Activated CD4-positive, alpha-beta T cell treated with anti-CD3 and anti-CD28 coated beads, Interleukin-2, amount 50 U/mL, for 48 hours (primary cell): Measurements from ENCODE around the gene RAB26.

Experiments
- DNase-seq, 2 experiments: peaks; one replicate each; pipeline ENCODE4 v3.0.0-alpha.2; 2020

Gene RAB26

DNA sequence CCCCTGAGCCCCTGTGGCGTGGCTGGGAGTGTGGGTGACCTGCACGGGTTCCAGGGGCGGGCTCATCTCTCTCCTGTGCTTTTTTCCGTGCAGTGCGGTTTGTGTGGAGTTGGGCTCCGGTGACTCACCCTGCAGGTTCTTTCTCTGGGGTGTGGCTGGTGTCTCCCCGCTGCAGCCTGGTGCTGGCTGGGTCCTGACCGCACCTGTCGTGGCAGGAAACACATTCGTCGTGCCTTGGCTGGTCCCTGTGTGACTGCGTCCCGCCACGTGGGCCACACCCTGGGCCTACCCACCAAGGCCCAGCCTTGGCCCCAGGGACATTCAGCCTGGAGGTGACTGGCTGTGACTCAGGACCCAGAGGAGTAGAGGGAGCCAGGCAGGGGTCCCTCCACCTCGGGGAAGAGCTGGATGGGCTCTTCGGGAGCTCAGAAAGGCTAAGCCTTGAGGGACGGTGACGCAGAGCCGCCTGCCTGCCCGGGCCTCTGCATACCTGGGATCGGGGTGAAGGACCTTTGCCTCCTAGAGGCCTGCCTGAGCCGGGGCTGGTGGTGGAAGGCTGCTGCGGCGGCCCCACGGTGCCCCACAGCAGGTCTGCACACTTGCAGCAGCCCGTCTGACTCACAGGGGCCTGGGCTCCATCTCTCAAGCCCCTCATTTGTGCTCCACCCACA, 14.9 kb downstream of the RAB26 start:
- DNase-seq, result peak in 1 of 2 experiments; percentile 12

DNA sequence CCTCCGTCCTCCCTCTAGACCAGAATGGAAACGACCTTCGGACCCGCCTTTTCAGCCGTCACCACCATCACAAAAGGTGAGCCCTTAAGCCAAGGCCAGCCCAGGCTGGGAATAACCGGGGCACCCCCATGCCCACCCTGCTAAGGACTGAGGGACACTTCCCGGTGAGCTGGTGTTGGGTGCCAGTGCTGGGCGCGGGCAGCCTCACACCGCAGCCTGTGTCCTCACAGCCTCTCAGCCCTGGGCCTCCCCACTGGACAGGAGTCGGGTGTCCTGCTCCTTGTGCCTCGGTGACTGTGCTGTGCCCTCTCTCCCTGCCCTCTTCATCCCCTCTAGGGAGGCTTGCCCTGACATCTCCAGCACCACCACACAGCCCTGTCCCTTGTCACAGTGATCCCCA, 17.4 kb downstream of the RAB26 start:
- no peak for DNase-seq

DNA sequence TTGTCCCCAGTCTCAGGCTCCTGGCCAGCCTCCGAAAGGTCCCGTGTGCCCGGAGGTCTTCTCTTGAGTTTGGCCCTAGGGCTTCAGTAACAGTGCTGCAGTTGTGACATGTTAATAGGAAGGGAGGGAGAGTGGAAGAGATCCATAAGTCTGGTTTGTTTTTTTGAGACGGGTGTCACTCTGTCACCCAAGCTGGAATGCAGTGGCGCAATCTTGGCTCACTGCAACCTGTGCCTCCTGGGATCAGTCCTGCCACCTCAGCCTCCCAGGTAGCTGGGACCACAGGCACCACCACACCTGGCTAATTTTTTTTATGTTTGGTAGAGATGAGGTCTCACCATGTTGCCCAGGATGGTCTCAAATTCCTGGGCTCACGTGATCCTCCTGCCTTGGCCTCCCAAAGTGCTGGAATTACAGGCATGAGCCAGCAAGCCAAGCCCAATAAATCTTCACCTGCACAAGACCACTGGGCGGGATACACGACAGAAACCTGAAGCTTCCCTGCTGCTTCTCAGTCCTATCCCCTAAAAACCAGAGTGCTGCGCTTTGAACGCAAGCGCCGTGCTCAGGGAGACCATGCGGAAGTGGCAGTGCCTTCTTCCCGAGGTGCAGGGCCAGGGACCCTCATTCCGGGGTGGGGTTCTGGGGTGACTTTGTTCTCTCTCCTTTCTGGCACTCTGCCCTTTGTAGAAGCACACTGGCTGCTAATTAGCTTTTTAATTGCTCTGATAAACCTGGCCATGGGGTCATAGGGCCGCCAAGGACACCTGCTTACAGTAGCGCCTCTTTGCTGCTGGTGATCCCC, 18.0 kb downstream of the RAB26 start:
- DNase-seq, result no peak

DNA sequence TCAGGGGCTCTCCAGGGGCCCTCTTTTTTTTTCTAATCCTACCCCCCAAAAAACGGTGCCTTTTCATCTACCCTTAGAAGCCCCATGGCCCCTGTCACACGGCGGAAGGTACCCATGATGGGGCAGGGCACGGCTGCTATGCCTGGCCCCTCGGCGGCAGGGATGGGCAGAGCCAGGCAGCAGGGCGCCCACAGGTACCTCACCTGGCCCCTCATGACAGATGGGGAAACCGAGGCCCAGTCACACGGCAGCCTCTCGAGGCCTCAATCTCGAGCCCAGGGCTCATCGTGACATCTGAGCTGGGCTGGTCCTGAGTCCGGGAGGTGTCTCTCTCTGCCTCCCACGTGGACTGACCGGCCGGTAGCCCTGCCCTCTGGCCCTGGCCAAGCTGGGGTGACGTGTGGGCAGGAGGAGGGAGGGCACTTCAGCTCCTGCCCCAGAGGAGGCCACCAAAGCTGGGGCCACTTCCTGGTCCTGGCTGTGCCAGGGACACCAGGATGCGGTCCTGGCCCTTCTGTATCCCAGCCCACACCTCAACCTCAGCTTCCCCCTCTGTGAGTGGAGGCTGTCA, 18.7 kb downstream of the RAB26 start:
- no peak for DNase-seq

DNA sequence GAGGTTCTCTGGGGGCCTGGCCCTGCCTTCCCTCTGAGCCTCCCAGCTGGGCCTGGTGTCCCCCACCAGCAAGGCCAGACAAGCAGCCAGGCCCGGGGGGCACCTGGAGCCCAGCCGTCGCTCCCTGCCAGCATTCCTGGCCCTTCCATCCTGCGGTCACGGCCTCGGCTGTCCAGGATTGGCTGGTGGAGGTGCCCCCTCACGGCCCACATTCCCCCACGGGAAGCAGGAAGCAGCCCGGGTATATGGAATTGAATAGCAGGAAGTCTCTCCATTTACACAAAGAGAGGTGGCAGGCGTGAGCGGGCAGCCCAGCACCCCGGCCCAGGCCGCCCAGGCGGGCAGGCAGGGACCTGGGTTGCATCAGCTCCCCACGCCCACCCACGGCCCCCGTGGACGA, 21.7 kb downstream of the RAB26 start:
- DNase-seq, result no peak

DNA sequence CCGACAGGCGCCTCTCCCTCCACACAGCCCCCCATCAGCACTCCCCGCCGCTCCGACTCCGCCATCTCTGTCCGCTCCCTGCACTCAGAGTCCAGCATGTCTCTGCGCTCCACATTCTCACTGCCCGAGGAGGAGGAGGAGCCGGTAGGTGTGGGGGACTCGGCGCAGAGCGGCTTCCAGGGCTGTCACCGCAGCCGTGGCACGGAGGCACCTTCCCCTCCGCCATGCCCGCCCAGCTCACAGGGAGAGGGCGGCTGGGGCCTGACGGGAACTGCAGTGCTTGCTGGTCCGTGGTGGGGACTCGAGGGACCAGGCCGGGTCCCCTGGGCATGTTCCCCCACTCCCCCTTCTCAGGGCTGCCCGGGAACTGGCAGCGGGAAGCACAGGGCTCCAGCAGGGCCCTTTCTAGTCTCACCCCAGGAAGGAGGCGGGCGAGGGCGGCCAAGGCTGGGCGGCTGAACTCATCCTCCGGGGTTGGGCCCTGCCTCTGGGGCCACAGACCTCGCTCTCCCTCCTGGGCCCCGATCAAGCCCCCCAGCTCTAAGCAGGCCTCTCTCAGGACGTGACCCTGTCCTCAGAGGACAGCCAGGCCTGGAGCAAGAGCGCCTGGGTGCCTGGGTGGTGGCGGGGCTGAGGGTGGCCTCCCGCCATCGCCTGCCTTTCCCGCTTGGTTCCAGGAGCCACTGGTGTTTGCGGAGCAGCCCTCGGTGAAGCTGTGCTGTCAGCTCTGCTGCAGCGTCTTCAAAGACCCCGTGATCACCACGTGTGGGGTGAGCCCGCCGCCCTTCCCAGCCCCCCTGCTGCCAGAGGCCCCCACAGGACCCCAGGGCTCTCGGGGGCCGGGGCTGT, 22.4 kb downstream of the RAB26 start:
- no peak for DNase-seq

DNA sequence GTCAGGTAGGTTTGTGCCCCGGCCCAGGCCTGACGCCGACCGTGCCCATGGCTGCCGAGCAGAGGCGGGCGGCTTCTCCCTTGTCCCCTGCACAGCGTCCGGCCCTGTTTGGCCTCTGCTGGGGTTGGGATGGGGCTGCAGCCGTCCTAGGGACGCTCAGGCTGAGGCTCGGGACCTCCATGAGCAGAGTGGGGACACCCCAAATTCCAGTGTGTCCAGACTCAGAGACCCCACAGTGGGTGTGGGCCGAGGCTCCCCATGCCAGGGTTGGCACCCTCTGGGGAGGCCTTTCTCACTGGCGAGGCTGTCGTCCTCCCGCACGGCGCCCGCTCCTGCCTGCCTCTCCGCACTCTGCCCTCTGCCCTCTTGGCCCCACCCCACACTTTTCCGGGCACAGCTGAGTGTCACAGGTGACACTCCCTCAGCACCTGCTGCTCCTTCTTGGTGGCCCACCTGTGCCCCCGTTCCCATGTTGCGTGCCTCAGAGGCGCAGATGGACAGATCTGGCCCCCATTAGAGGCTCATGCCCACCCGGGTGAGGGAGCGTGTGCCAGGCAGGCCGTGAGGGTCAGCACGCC, 23.3 kb downstream of the RAB26 start:
- DNase-seq, result no peak

DNA sequence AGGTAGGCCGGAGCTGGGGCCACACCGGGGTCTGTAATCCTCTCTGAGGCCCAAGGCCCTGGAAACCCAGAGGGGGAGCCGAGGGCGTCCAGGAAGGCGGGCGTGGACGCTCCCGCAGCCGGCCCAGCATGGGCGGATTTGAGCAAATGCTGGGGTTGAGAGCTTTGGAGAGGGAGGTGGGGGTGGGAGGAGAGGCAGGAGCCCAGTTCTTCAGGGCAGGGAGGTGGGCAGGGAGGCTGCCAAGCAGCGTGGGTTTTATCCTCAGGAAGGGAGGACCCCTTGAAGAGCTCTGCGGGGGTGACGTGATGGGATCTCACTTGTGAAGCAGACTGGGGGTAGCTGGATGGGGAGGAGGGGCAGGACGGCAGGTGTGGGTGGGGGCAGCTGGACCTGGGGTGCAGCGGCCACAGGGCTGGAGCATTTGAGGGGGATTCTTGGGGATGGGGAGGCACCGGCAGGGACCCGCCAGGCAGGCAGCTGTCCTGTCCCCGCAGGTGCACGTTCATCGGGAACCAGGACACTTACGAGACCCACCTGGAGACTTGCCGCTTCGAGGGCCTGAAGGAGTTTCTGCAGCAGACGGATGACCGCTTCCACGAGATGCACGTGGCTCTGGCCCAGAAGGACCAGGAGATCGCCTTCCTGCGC, 24.4 kb downstream of the RAB26 start:
- DNase-seq, result no peak

DNA sequence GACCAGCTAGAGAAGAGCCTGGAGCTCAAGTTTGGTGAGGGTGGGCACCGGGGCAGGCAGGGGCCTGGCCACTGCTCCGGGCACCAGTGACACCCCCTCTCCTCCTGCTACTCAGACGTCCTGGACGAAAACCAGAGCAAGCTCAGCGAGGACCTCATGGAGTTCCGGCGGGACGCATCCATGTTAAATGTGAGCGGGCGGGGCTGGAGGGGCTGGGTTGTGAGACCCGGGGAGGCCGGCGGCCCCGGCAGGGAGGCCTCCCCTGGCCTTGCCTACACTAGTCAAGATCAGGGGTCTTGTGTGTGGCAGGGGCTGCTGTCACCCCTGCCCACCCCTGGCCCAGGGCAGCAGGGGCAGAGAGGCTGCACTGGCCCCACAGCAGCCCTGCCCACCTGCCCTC, 24.9 kb downstream of the RAB26 start:
- no peak for DNase-seq

DNA sequence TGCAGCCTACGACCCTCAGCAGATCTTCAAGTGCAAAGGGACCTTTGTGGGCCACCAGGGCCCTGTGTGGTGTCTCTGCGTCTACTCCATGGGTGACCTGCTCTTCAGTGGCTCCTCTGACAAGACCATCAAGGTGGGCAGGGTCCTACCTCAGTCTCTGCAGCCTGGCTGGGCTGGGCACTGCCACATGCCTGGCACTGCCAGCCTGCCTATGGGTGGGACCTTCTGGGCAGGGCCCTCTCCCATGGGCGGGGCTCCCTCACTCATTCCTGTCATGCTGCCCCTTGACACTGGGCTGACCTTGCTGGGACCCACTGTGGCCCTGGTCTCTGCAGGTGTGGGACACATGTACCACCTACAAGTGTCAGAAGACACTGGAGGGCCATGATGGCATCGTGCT, 25.5 kb downstream of the RAB26 start:
- no peak for DNase-seq

DNA sequence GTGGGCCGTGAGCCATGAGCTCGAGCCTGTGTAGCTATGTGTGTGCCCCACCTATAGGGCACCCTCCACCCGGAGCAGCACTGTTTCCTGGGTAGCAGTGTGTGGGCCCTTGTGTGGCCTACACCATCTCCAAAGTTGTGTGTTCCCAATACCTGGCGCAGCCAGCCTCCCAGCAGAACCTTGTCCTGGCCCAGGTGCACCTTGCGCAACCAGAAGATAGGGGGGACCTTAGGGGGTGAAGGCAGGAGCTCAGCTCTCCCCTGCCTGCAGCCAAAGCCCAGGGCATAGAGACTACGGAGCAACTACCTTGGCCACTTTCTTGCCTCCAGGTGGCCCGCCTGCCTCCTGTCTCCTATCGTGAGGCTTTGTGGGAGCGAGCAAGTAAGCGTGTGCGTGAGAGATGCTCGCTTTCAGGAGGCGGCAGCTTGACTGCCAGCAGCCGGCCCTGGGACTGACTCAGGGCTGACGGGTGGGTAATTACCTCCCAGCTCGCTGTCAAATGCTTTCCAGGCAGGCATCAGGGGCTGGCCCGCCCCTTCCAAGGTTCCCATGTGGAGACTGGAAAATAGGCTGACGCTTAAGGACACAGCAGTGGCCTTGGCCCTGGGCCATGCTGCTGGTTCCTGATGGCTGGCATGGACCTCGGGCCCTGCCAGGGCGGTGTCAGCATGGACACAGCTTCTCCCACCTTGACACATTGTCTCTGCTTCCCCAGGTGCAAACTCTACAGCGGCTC, 26.1 kb downstream of the RAB26 start:
- DNase-seq, result no peak

DNA sequence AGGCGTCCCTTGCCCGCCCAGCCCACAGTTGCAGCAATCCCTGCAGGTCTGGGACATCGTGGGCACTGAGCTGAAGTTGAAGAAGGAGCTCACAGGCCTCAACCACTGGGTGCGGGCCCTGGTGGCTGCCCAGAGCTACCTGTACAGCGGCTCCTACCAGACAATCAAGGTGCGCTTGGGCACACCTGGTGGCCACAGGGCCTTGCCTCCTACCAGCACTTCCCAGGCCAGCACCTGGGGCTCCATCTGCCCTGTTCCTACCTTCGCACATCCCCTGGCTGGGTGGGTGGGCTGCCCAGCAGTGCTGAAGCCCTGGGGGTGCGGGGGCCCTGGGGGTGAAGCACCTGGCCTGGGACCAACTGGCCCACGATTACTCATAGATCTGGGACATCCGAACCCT, 27.0 kb downstream of the RAB26 start:
- no peak for DNase-seq

DNA sequence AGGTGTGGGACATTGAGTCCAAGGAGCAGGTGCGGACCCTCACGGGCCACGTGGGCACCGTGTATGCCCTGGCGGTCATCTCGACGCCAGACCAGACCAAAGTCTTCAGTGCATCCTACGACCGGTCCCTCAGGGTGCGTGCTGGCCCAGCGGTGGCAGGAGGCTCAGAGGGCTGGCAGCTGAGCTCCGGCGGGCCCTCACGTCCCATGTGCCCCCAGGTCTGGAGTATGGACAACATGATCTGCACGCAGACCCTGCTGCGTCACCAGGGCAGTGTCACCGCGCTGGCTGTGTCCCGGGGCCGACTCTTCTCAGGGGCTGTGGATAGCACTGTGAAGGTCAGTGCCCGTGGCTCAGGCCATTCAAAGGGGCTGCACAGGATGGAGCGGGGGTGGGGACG, 27.6 kb downstream of the RAB26 start:
- DNase-seq, result no peak

DNA sequence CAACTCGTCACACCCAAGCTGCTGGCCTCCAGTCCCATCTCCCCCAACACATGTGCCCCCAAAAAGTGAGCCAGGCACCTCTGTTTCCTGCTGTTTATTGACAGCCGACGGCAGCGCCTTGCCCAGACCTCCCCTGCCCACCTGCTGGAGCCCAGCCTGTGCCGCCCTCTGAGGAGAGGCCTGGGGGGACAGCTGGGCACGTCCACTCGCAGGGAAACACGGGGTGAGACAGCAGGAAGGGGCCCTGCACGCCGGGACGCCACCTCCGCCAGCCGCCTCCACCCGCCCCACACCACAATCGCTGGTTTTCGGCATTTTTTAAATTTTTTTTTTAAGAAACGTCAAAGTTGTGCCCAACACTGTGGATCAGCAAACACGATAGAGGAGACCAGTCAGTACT, 28.7 kb downstream of the RAB26 start:
- no peak for DNase-seq

DNA sequence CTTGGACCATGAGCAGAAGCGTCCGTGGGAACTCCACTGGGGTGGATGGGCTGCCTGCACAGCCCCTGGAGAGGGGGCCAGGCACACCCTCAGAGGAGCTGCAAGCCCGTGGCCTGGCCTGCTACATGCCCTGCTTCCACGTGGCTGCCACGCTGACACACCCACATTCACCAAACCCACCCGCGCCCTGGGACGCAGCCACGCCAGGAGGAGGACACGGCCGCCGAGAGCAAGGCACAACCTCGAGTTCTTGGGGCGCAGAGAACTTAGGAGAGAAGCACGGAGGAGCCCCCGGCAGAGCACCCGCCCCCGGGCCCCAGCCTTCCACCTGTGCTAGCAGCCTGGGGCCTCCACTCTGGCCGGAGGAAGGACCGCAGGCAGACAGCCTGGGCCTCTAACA, 29.1 kb downstream of the RAB26 start:
- no peak for DNase-seq

DNA sequence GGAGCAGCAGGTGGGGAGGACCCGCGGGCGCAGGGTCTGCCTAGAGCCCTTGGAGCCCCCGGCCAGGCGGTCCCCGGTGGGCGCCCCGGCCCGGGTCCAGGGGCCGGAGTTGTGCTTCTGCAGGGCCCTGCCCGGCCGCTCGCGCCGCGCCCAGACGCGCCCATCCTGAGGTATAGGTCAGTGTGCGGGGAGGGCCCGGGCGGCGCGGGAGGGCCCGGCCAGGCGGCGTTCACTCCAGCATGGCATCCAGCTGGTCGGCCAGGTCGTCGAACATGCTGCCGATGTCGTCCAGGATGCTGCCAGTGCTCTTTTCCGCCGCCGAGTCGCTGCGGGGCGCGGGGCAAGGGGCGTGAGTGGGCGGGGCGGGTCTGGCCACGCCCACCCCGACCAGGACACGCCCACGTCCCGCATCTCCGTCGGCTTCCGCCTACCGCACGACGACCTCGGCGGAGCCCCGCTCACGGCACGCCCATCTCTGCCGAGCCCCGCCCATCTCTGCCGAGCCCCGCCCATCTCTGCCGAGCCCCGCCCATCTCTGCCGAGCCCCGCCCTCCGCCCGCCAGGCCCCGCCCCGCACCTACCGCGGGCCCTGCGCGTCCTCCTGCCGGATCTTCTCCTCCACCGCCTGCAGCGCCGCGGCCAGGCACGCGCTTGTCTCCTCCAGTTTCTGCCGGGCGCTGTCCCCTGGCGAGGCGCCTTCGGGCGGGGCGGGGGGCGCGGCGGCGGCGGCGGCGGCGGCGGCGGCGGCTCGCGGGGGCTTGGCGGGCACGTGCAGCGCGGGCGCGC, 30.1 kb downstream of the RAB26 start:
- peak; percentile 15 to 30 for DNase-seq

DNA sequence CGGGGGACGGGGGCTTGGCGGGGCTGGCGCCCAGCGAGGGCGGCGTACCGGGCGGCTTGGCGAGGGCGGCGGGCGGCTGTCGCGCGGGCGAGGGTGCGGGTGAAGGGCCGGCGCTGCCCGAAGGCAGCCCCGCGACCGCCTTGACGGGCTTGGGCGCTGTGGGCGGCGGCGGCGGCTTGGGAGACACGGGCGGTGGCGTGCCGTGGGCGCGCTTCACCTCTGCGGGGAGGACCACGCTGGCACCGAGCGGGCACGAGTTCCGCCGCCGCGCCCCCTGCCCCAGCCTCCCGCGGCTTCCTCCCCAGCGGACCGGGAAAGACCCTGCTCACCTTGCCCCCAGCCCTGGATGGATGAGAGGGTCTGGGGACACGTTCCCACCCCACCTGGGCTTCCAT, 30.7 kb downstream of the RAB26 start:
- DNase-seq, result no peak

DNA sequence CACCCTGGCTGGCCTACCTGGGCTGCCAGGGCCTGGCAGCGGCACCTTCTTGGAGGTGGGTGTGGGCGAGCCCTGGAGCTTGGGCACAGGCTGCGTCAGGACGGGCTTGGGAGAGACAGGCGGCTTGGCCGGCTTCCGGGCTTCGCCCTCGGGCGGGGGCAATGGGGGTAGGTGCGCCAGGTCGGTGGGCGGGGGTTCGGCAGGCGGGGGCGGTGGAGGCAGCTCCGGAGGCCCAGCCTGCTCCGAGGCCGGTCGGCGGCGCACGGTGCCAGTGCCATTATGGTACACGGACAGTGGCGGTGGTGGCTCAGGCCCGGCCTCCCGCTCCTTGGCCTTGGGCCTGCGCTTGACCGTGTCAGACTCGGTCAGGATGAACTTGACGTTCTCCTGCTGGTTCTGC, 31.2 kb downstream of the RAB26 start:
- no peak for DNase-seq

DNA sequence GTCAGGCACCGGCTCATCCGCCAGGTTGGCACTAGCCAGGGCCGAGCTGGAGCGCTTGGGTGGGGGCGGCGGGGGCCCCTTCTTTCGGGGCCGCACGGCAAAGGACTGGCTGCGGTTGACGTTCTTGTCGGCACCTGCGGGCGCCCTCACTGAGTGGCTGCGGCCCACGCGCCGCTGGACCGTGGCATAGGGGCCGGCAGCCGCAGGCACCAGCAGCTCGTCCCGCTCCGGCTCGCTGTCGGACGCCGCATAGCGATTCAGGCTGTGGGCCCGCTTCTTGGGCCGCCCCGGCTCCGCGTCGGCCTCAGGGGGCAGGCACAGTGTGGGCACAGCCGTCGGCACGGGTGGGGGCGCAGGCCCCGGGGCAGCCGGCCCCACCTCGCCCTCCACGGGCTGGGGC, 32.0 kb downstream of the RAB26 start:
- no peak for DNase-seq

DNA sequence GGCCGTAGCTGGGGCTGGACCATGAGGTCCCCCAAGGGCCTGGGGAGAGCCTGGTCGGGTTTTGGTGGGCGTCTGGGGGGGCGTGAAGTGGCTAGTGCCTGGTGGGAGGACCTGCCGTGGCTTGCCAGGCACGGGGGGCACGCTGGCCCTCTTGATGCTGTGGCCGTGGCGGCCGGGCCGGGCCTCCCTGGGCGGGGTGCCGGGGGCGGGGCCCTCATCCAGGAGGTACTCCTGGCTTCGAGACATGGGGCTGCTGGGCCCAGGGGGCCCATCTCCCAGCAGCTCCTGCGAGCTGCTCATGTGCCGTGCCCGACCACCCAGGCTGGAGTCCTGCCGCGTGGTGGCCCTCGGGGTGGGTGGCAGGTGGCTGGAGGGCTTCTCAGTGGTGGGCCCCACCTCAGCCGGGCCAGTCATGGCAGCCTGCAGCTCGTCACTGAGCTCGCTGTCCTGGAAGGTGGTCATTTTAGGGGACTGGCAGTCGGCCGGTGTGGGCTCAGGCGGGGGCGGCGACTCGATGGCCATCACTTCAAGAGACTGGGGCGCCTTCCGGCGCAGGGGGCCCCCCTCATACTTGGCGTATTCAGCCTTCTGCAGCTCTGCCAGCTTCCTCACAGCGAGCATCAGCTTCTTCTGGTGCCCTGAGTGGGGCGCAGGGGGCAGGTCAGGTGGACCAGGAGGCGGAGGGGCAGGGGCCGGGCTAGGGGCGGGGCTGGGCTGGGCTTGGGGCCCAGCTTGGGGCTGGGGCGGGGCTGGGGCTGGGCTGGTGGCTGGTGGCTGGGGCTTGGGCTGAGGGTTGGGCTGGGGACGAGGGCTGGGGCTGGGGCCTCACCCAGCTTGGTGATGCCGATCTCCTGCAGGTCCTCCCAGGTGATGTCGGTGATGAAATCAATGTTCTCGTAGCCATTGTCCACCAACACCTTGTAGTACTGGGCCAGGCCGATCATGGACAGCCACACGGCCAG, 32.8 kb downstream of the RAB26 start:
- no peak for DNase-seq
